Hepatocyte (in vitro differentiated cells): Measurements from ENCODE around the gene PIGN.

Source experiments
- CTCF ChIP-seq: fragments of 200-600 bp; sonication (generic); IDR thresholded peaks from 2 replicates; pipeline ENCODE4 v1.5.1; 2016; ENCODE audit warnings: antibody characterized with exemption, mild to moderate bottlenecking; ENCODE audit not compliant: poor library complexity
- EZH2phosphoT487 ChIP-seq: fragments of 200-600 bp; sonication (generic); IDR thresholded peaks from one replicate; pipeline ENCODE4 v1.6.1; 2018; ENCODE audit warnings: antibody characterized with exemption, mild to moderate bottlenecking, low read depth, moderate library complexity; ENCODE audit not compliant: unreplicated experiment, severe bottlenecking

DNA sequence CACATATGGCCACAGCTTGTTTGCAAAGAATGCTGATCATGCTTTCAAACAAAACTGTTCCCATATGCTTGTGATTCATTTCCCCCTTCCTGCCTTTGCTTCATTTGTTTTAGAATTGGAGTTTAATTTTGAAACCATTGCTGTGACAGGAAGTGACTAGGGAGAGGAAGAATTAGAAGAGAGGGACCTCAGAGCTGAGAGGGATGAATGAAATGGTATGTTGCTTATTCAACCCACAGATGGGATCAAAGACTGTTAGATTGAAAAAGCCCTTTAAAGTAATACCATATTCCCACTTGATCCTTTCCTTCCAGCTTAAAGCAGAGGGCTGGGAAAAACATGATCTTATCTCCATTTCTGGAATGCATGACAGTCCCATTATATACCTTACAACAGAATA lies 187.9 kb downstream of the PIGN start:
- TF ChIP-seq CTCF (no peak), EZH2phosphoT487 (no peak)
